ENCODE results near the gene MACROH2A1. TPM values are rescaled to one million over a fixed set of nuclear protein-coding genes. Genes with fewer than 3 reads are reported as not detected.
A peak's percentile ranks its signal among the peaks of the same experiment; 100 is the strongest.

Gene MACROH2A1
- total and polyA plus RNA-seq, 4 experiments from 2014 or later = 100 to 181 (median 108) TPM

- H3K36me3 ChIP-seq (ENCODE audit: insufficient read depth, low read length) = no peaks in the 10 kb centered on the region
- no peaks in the 10 kb centered on the region for H3K27me3 ChIP-seq (ENCODE audit: insufficient read depth, low read length)
- no peak overlapping the region for H3K27ac ChIP-seq (ENCODE audit: low read depth, low read length)
- H3K4me1 ChIP-seq (ENCODE audit: insufficient read depth, low read length) = peaks cover 18% of the 10 kb centered on the region
- CTCF ChIA-PET (ENCODE audit: partially characterized antibody) = no interaction called here
- no peaks in the 10 kb centered on the region for H3K27me3 Mint-ChIP-seq
- no peaks in the 10 kb centered on the region for H3K9me3 Mint-ChIP-seq
- H3K9me3 ChIP-seq (ENCODE audit: control insufficient read depth in 1 of 2, low read length in 2 of 2) = no peaks in the 10 kb centered on the region
- intact Hi-C loops (cut with micrococcal nuclease) = no loop called here
- peaks cover 9 to 21% (median 12%) of the 10 kb centered on the region in 4 donors for H3K4me1 Mint-ChIP-seq
- no peak overlapping the region for H3K4me3 ChIP-seq (ENCODE audit: low read length in 2 of 2)
- H3K36me3 Mint-ChIP-seq = peaks cover 0 to 5% of the 10 kb centered on the region in 2 donors
- H3K27ac Mint-ChIP-seq = peak overlapping the region in 1 of 7 donors; percentile 23
- POLR2A ChIA-PET (ENCODE audit: partially characterized antibody) = no interaction called here
- no peak for DNase-seq
- H3K4me3 Mint-ChIP-seq = no peak overlapping the region
Measured at GRCh38 chr5:135323701-135324132, 75.3 kb downstream of the MACROH2A1 start.

- no peak overlapping the region for H3K27ac ChIP-seq (ENCODE audit: low read depth, low read length)
- H3K36me3 ChIP-seq (ENCODE audit: insufficient read depth, low read length) = no peaks in the 10 kb centered on the region
- Mint-ChIP-seq H3K9me3 (no peaks in the 10 kb centered on the region), H3K27ac (peak overlapping the region in 1 of 7 donors; percentile 23), H3K4me1 (peaks cover 9 to 21% (median 12%) of the 10 kb centered on the region in 4 donors), H3K4me3 (no peak overlapping the region), H3K36me3 (peaks cover 0 to 2% of the 10 kb centered on the region in 2 donors), H3K27me3 (no peaks in the 10 kb centered on the region)
- no peaks in the 10 kb centered on the region for H3K27me3 ChIP-seq (ENCODE audit: insufficient read depth, low read length)
- ChIA-PET CTCF (ENCODE audit: partially characterized antibody) (interaction anchor here (0.9 kb wide), 1 partner anchor 9 kb away, joined by 3 read pairs; no protein-coding TSS in a partner anchor), POLR2A (ENCODE audit: partially characterized antibody) (no interaction called here)
- H3K9me3 ChIP-seq (ENCODE audit: control insufficient read depth in 1 of 2, low read length in 2 of 2) = no peaks in the 10 kb centered on the region
- peaks cover 18% of the 10 kb centered on the region for H3K4me1 ChIP-seq (ENCODE audit: insufficient read depth, low read length)
- no peak overlapping the region for H3K4me3 ChIP-seq (ENCODE audit: low read length in 2 of 2)
- intact Hi-C loops (cut with micrococcal nuclease) = no loop called here
- DNase-seq = no peak
Measured at GRCh38 chr5:135323227-135323626, 75.8 kb downstream of the MACROH2A1 start.

GRCh38 chr5:135322744-135323143 is 76.3 kb downstream of the MACROH2A1 start:
- Histone ChIP-seq H3K4me3 (ENCODE audit: low read length in 2 of 2) (no peak overlapping the region), H3K27me3 (ENCODE audit: insufficient read depth, low read length) (no peaks in the 10 kb centered on the region), H3K9me3 (ENCODE audit: control insufficient read depth in 1 of 2, low read length in 2 of 2) (no peaks in the 10 kb centered on the region), H3K27ac (ENCODE audit: low read depth, low read length) (no peak overlapping the region), H3K36me3 (ENCODE audit: insufficient read depth, low read length) (no peaks in the 10 kb centered on the region), H3K4me1 (ENCODE audit: insufficient read depth, low read length) (peaks cover 18% of the 10 kb centered on the region)
- no peaks in the 10 kb centered on the region for H3K27me3 Mint-ChIP-seq
- H3K36me3 Mint-ChIP-seq = no peaks in the 10 kb centered on the region
- intact Hi-C loops (cut with micrococcal nuclease) = no loop called here
- no peak overlapping the region for H3K27ac Mint-ChIP-seq
- ChIA-PET CTCF (ENCODE audit: partially characterized antibody) (interaction anchor here (0.9 kb wide), 1 partner anchor 10 kb away, joined by 3 read pairs; no protein-coding TSS in a partner anchor), POLR2A (ENCODE audit: partially characterized antibody) (no interaction called here)
- H3K4me3 Mint-ChIP-seq = no peak overlapping the region
- no peaks in the 10 kb centered on the region for H3K9me3 Mint-ChIP-seq
- H3K4me1 Mint-ChIP-seq = peaks cover 9 to 21% (median 11%) of the 10 kb centered on the region in 4 donors
- no peak for DNase-seq

GRCh38 chr5:135322271-135322670 is 76.8 kb downstream of the MACROH2A1 start:
- H3K9me3 Mint-ChIP-seq = no peaks in the 10 kb centered on the region
- H3K27ac Mint-ChIP-seq = no peak overlapping the region
- peaks cover 9 to 21% (median 11%) of the 10 kb centered on the region in 4 donors for H3K4me1 Mint-ChIP-seq
- no peak for DNase-seq
- Histone ChIP-seq H3K9me3 (ENCODE audit: control insufficient read depth in 1 of 2, low read length in 2 of 2) (no peaks in the 10 kb centered on the region), H3K4me3 (ENCODE audit: low read length in 2 of 2) (no peak overlapping the region), H3K36me3 (ENCODE audit: insufficient read depth, low read length) (no peaks in the 10 kb centered on the region), H3K4me1 (ENCODE audit: insufficient read depth, low read length) (peaks cover 18% of the 10 kb centered on the region), H3K27ac (ENCODE audit: low read depth, low read length) (no peak overlapping the region), H3K27me3 (ENCODE audit: insufficient read depth, low read length) (no peaks in the 10 kb centered on the region)
- H3K27me3 Mint-ChIP-seq = no peaks in the 10 kb centered on the region
- ChIA-PET CTCF (ENCODE audit: partially characterized antibody) (no interaction called here), POLR2A (ENCODE audit: partially characterized antibody) (no interaction called here)
- no peaks in the 10 kb centered on the region for H3K36me3 Mint-ChIP-seq
- intact Hi-C loops (cut with micrococcal nuclease) = no loop called here
- no peak overlapping the region for H3K4me3 Mint-ChIP-seq

- H3K4me3 Mint-ChIP-seq = no peak overlapping the region
- peak overlapping the region in 2 of 7 donors; percentile 18 to 36 for H3K27ac Mint-ChIP-seq
- Histone ChIP-seq H3K4me3 (ENCODE audit: low read length in 2 of 2) (no peak overlapping the region), H3K27ac (ENCODE audit: low read depth, low read length) (no peak overlapping the region), H3K27me3 (ENCODE audit: insufficient read depth, low read length) (no peaks in the 10 kb centered on the region), H3K9me3 (ENCODE audit: control insufficient read depth in 1 of 2, low read length in 2 of 2) (no peaks in the 10 kb centered on the region), H3K36me3 (ENCODE audit: insufficient read depth, low read length) (no peaks in the 10 kb centered on the region), H3K4me1 (ENCODE audit: insufficient read depth, low read length) (peaks cover 14% of the 10 kb centered on the region)
- intact Hi-C loops (cut with micrococcal nuclease) = no loop called here
- no peaks in the 10 kb centered on the region for H3K36me3 Mint-ChIP-seq
- DNase-seq = no peak
- no peaks in the 10 kb centered on the region for H3K27me3 Mint-ChIP-seq
- H3K4me1 Mint-ChIP-seq = peaks cover 8 to 16% (median 10%) of the 10 kb centered on the region in 4 donors
- no peaks in the 10 kb centered on the region for H3K9me3 Mint-ChIP-seq
- CTCF ChIA-PET (ENCODE audit: partially characterized antibody) = no interaction called here
- POLR2A ChIA-PET (ENCODE audit: partially characterized antibody) = no interaction called here
Measured at GRCh38 chr5:135320718-135321484, 78.1 kb downstream of the MACROH2A1 start.

GRCh38 chr5:135319928-135320606 is 79.0 kb downstream of the MACROH2A1 start:
- intact Hi-C loops (cut with micrococcal nuclease) = no loop called here
- no peaks in the 10 kb centered on the region for H3K9me3 Mint-ChIP-seq

GRCh38 chr5:135319458-135319857 is 79.6 kb downstream of the MACROH2A1 start:
- H3K27me3 ChIP-seq (ENCODE audit: insufficient read depth, low read length) = no peaks in the 10 kb centered on the region
- CTCF ChIA-PET (ENCODE audit: partially characterized antibody) = interaction anchor here (1.4 kb wide), 1 partner anchor 107 kb away, joined by 3 read pairs; no protein-coding TSS in a partner anchor
- no peaks in the 10 kb centered on the region for H3K9me3 ChIP-seq (ENCODE audit: control insufficient read depth in 1 of 2, low read length in 2 of 2)
- intact Hi-C loops (cut with micrococcal nuclease) = no loop called here
- Mint-ChIP-seq H3K36me3 (no peaks in the 10 kb centered on the region), H3K4me3 (no peak overlapping the region), H3K9me3 (no peaks in the 10 kb centered on the region), H3K27ac (no peak overlapping the region), H3K27me3 (no peaks in the 10 kb centered on the region), H3K4me1 (peaks cover 0 to 4% (median 0%) of the 10 kb centered on the region in 4 donors)
- no peak for DNase-seq
- H3K36me3 ChIP-seq (ENCODE audit: insufficient read depth, low read length) = no peaks in the 10 kb centered on the region
- no peak overlapping the region for H3K4me3 ChIP-seq (ENCODE audit: low read length in 2 of 2)
- H3K4me1 ChIP-seq (ENCODE audit: insufficient read depth, low read length) = no peaks in the 10 kb centered on the region
- POLR2A ChIA-PET (ENCODE audit: partially characterized antibody) = no interaction called here
- H3K27ac ChIP-seq (ENCODE audit: low read depth, low read length) = no peak overlapping the region

More at GRCh38 chr5:135319928-135320606, 79.0 kb downstream of the MACROH2A1 start:
- Histone ChIP-seq H3K27ac (ENCODE audit: low read depth, low read length) (no peak overlapping the region), H3K4me1 (ENCODE audit: insufficient read depth, low read length) (peaks cover 6% of the 10 kb centered on the region), H3K4me3 (ENCODE audit: low read length in 2 of 2) (no peak overlapping the region), H3K27me3 (ENCODE audit: insufficient read depth, low read length) (no peaks in the 10 kb centered on the region), H3K9me3 (ENCODE audit: control insufficient read depth in 1 of 2, low read length in 2 of 2) (no peaks in the 10 kb centered on the region), H3K36me3 (ENCODE audit: insufficient read depth, low read length) (no peaks in the 10 kb centered on the region)
- H3K4me3 Mint-ChIP-seq = no peak overlapping the region
- no peak for DNase-seq
- H3K4me1 Mint-ChIP-seq = peaks cover under 1 to 8% (median 3%) of the 10 kb centered on the region in 4 donors
- no peak overlapping the region for H3K27ac Mint-ChIP-seq
- POLR2A ChIA-PET (ENCODE audit: partially characterized antibody) = no interaction called here
- CTCF ChIA-PET (ENCODE audit: partially characterized antibody) = no interaction called here
- no peaks in the 10 kb centered on the region for H3K27me3 Mint-ChIP-seq
- H3K36me3 Mint-ChIP-seq = no peaks in the 10 kb centered on the region

All from CD4-positive, alpha-beta memory T cell (primary cell).